Tibial nerve (tissue), 4 donors: ENCODE measurements around the gene EFNA5. TPM values are rescaled to one million over a fixed set of nuclear protein-coding genes. Genes with fewer than 3 reads are reported as not detected.

Experiments used
- DNase-seq, 2 donors: peaks; one replicate each; pipeline ENCODE4 v3.0.0-alpha.2; 2019; ENCODE audit warnings: low spot score in 2 of 2
- H3K27ac ChIP-seq, 4 donors: fragments of 200-600 bp; sonication (generic) in 3 of 4; one replicate each; pipeline ENCODE4 v1.5.1; 2017 to 2019; ENCODE audit warnings: mild to moderate bottlenecking in 1 of 4
- H3K27me3 ChIP-seq, 2 donors: fragments of 200-600 bp; sonication (generic) in 1 of 2; one replicate each; pipeline versions ENCODE4 v1.5.1 to v1.6.0; 2017 to 2019
- H3K36me3 ChIP-seq, 3 donors: fragments of 200-600 bp; sonication (generic); one replicate each; pipeline ENCODE4 v1.5.1; 2018 to 2019
- H3K4me1 ChIP-seq, 4 donors: fragments of 200-600 bp; sonication (generic) in 3 of 4; one replicate each; pipeline ENCODE4 v1.5.1; 2017 to 2019
- H3K4me3 ChIP-seq, 4 donors: fragments of 200-600 bp; sonication (generic) in 3 of 4; one replicate each; pipeline ENCODE4 v1.5.1; 2017 to 2019; ENCODE audit warnings: mild to moderate bottlenecking in 1 of 4, moderate library complexity in 1 of 4
- H3K9me3 ChIP-seq, 4 donors: fragments of 200-600 bp; sonication (generic) in 3 of 4; one replicate each; pipeline ENCODE4 v1.5.1; 2017 to 2019
- EP300 ChIP-seq, 2 donors: sonication (generic); formaldehyde crosslinking; IDR thresholded peaks; one replicate each; pipeline ENCODE4 v1.6.1; 2017; ENCODE audit warnings: antibody characterized with exemption in 2 of 2, mild to moderate bottlenecking in 1 of 2
- POLR2A ChIP-seq, 2 donors: fragments of 450-650 bp; IDR thresholded peaks; one replicate each; pipeline ENCODE4 v1.6.1; 2017; ENCODE audit warnings: antibody characterized with exemption in 2 of 2, mild to moderate bottlenecking in 2 of 2, moderate library complexity in 2 of 2
- WGBS, 2 donors: methylation state at CpG; one replicate each; pipeline ENCODE4 v1.1.5; 2018; 5-methylcytosine and 5-hydroxymethylcytosine counted together
- total RNA-seq, 4 donors: library from RNA; depleted of rRNA; stranded (reverse); fragments of >200 nt; gene quantifications; one replicate each; pipeline ENCODE4 v1.1.0, GENCODE V29; 2016
- TF ChIP-seq, protein P1 (sequence below), 5 experiments: fragments of 200-600 bp in 3 of 5; fragments of 450-650 bp in 2 of 5; sonication (generic) in 3 of 5; IDR thresholded peaks; one replicate each; pipeline ENCODE4 v1.5.1; 2016 to 2019; ENCODE audit warnings: antibody characterized with exemption in 5 of 5, mild to moderate bottlenecking in 3 of 5, moderate library complexity in 2 of 5

Gene EFNA5
- total RNA-seq, 4 donors from 2014 or later: 6.3 to 10.2 (median 6.9) TPM

DNA sequence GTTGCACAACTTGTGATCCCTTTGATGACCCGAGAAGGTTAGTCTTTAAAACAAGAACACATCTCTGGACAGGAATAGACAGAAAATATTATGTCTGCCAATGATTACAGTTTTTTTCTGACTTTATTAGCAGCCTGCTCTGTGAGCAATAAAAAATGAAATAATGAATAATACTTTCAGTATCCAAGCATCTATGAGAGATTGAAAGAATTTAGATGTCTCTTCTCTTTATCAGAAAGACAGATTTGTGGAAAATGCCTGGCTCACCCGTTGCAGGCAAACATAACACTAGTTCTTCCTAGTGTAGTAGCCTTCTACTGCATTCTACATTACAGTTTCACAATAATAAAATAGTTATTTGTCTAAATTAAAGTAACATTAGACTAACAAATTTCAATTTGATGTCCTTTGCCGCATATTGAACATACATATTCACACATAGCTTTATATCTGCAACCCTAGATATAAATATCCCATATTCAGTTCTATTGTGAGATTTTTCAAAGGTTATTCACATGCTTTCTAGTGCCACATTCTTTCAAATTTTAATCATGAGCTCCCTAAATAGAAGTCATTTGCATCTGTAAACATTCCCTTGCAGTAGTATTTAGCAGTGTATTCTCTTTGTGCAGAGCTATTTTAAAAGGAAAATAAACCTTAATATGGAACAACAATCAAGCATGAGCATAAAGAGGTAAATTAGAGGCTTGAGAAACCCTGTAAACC lies 267.3 kb downstream of the EFNA5 start:
- Histone ChIP-seq H3K9me3 (no peaks in the 10 kb centered on the region), H3K4me1 (peaks cover 0 to 26% (median 4%) of the 10 kb centered on the region in 4 donors), H3K27ac (peak overlapping the region in 1 of 4 donors; percentile 46), H3K4me3 (no peak overlapping the region), H3K36me3 (no peaks in the 10 kb centered on the region), H3K27me3 (no peaks in the 10 kb centered on the region)
- DNase-seq: no peak
- 45 to 46% methylated on average over 3 of the region's 3 CpGs for WGBS, 2 donors
- no peak for TF ChIP-seq POLR2A (IDR thresholded peaks at IDR 0.05)
- TF ChIP-seq EP300 (IDR thresholded peaks at IDR 0.05): peak in 1 of 2 donors; percentile 31

- no peaks in the 10 kb centered on the region for H3K36me3 ChIP-seq
- TF ChIP-seq EP300 (IDR thresholded peaks at IDR 0.05) (no peak), POLR2A (IDR thresholded peaks at IDR 0.05) (no peak)
- TF ChIP-seq, protein P1, sequence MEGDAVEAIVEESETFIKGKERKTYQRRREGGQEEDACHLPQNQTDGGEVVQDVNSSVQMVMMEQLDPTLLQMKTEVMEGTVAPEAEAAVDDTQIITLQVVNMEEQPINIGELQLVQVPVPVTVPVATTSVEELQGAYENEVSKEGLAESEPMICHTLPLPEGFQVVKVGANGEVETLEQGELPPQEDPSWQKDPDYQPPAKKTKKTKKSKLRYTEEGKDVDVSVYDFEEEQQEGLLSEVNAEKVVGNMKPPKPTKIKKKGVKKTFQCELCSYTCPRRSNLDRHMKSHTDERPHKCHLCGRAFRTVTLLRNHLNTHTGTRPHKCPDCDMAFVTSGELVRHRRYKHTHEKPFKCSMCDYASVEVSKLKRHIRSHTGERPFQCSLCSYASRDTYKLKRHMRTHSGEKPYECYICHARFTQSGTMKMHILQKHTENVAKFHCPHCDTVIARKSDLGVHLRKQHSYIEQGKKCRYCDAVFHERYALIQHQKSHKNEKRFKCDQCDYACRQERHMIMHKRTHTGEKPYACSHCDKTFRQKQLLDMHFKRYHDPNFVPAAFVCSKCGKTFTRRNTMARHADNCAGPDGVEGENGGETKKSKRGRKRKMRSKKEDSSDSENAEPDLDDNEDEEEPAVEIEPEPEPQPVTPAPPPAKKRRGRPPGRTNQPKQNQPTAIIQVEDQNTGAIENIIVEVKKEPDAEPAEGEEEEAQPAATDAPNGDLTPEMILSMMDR (IDR thresholded peaks at IDR 0.05): no peak
- DNase-seq: peak in 1 of 2 donors; percentile 44
- H3K27ac ChIP-seq: peak overlapping the region in 2 of 4 donors; percentile 10 to 46
- no peaks in the 10 kb centered on the region for H3K9me3 ChIP-seq
- H3K4me1 ChIP-seq: peaks cover 0 to 26% (median 4%) of the 10 kb centered on the region in 4 donors
- WGBS, 2 donors: 62 to 68% methylated on average over 12 of the region's 12 CpGs
- H3K4me3 ChIP-seq: no peak overlapping the region
- H3K27me3 ChIP-seq: no peaks in the 10 kb centered on the region
These were observed 268.1 kb downstream of the EFNA5 start for GRCh38 chr5:107402434-107403227.

DNA sequence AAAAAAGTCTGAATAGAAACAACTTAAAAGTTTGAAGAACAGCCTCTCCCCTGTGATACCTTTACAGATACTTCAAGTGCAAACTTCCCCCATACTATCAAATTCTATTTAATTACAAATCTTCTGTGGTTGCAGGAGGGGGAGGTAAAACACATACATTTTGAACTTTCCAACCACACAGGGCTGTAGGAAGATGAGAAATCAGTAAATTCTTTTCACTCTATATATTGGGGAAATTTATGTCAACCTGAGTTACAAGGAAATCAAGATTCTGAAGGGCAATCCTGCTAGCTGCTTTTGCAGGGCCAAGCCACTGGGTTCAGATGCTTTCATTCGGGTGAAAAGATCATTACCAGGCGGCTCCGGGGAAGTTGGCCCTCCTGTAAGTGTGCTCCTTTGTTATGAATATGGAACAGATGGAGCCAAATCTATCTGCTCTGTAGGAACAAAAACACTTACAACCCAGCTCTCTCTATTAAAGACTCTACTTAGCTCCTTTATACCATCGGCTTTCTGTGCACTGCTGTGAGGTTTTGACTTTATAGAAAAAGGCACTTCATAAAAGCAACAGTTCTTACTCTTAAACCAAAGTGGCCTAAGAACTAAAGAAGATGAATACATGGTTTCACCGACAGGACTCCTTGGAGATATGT lies 269.1 kb downstream of the EFNA5 start:
- TF ChIP-seq, protein P1 (IDR thresholded peaks at IDR 0.05): no peak
- no peak for TF ChIP-seq EP300 (IDR thresholded peaks at IDR 0.05)
- TF ChIP-seq POLR2A (IDR thresholded peaks at IDR 0.05): no peak
- Histone ChIP-seq H3K4me1 (peaks cover 0 to 26% (median 4%) of the 10 kb centered on the region in 4 donors), H3K27me3 (no peaks in the 10 kb centered on the region), H3K36me3 (no peaks in the 10 kb centered on the region), H3K9me3 (no peaks in the 10 kb centered on the region), H3K27ac (no peak overlapping the region), H3K4me3 (no peak overlapping the region)
- 48 to 71% methylated on average over 5 of the region's 5 CpGs for WGBS, 2 donors
- DNase-seq: no peak

- H3K27ac ChIP-seq: no peak overlapping the region
- TF ChIP-seq POLR2A (IDR thresholded peaks at IDR 0.05) (no peak), EP300 (IDR thresholded peaks at IDR 0.05) (no peak)
- TF ChIP-seq, protein P1 (IDR thresholded peaks at IDR 0.05): no peak
- no peak overlapping the region for H3K4me3 ChIP-seq
- WGBS, 2 donors: 95 to 98% methylated on average over 2 of the region's 2 CpGs
- no peaks in the 10 kb centered on the region for H3K36me3 ChIP-seq
- H3K9me3 ChIP-seq: no peaks in the 10 kb centered on the region
- no peak for DNase-seq
- H3K27me3 ChIP-seq: no peaks in the 10 kb centered on the region
- peaks cover 0 to 30% (median 4%) of the 10 kb centered on the region in 4 donors for H3K4me1 ChIP-seq
These were observed 270.4 kb downstream of the EFNA5 start for GRCh38 chr5:107400328-107400727.

DNA sequence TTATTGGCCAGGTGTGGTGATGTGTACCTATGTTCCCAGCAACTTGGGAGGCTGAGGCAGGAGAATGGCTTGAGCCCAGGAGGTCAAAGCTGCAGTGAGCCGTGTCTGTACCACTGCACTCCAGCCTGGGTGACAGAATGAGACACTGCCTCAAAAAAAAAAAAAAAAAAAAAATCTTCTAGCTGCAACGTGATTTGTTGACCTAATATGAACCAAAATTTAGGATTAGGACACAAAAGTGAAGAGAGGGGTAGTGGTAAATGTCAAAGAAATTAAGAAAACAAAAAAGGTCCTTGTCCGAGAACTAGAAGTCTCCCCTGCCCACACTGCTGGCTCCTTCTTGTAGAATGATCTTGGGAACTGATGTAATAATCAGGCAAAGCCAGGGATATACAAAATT lies 272.0 kb downstream of the EFNA5 start:
- 83 to 84% methylated on average over 3 of the region's 3 CpGs for WGBS, 2 donors
- H3K36me3 ChIP-seq: no peaks in the 10 kb centered on the region
- H3K4me3 ChIP-seq: no peak overlapping the region
- no peaks in the 10 kb centered on the region for H3K9me3 ChIP-seq
- TF ChIP-seq POLR2A (IDR thresholded peaks at IDR 0.05) (no peak), EP300 (IDR thresholded peaks at IDR 0.05) (no peak)
- TF ChIP-seq, protein P1 (IDR thresholded peaks at IDR 0.05): no peak
- H3K4me1 ChIP-seq: peaks cover 0 to 31% (median 4%) of the 10 kb centered on the region in 4 donors
- no peak for DNase-seq
- H3K27me3 ChIP-seq: no peaks in the 10 kb centered on the region
- no peak overlapping the region for H3K27ac ChIP-seq
